NCI-H128 (cell line): Measurements from ENCODE around the gene SFXN1.

Source experiments
- DNase-seq: peaks from one replicate; lab custom pipeline; 2025; ENCODE audit not compliant: unreplicated experiment; lab: John Stamatoyannopoulos, UW

SFXN1 gene

GRCh38 chr5:175569701-175570100 is 91.3 kb downstream of the SFXN1 start:
- DNase-seq = no peak

- DNase-seq = no peak
Measured at GRCh38 chr5:175572886-175573285, 94.5 kb downstream of the SFXN1 start.

- no peak for DNase-seq
Measured at GRCh38 chr5:175573493-175574269, 95.3 kb downstream of the SFXN1 start.

- no peak for DNase-seq
Measured at GRCh38 chr5:175575301-175575700, 96.9 kb downstream of the SFXN1 start.

GRCh38 chr5:175576096-175576495 is 97.7 kb downstream of the SFXN1 start:
- DNase-seq = no peak

GRCh38 chr5:175576591-175576990 is 98.2 kb downstream of the SFXN1 start:
- no peak for DNase-seq
